HepG2 (cell line): ENCODE measurements around the gene ATG4D. TPM values are rescaled to one million over a fixed set of nuclear protein-coding genes. Genes with fewer than 3 reads are reported as not detected.

Source experiments
- AGO1 ChIP-seq: fragments of 200-400 bp; formaldehyde crosslinking; IDR thresholded peaks from 2 replicates; pipeline ENCODE4 v1.6.1; 2017; ENCODE audit warnings: mild to moderate bottlenecking, low read depth, low read length, moderate library complexity; ENCODE audit not compliant: poor library complexity, severe bottlenecking
- CEBPZ ChIP-seq: IDR thresholded peaks from 2 replicates; pipeline ENCODE4 v1.6.1; 2012; ENCODE audit warnings: low read length, improper control_type of control experiment
- DR1 ChIP-seq: sonication (generic); formaldehyde crosslinking; IDR thresholded peaks from 2 replicates; pipeline ENCODE4 v1.8.0; 2021; ENCODE audit warnings: mild to moderate bottlenecking, missing genetic modification reagents, inconsistent platforms
- HOXA7 ChIP-seq: sonication (generic); formaldehyde crosslinking; IDR thresholded peaks from 2 replicates; pipeline ENCODE4 v1.8.1; 2022; ENCODE audit warnings: mild to moderate bottlenecking, missing genetic modification reagents, moderate library complexity
- KDM2A ChIP-seq: sonication (generic); formaldehyde crosslinking; IDR thresholded peaks from 2 replicates; pipeline ENCODE4 v1.4.0; 2020; ENCODE audit warnings: low read depth, missing genetic modification reagents, borderline replicate concordance
- KDM4B ChIP-seq: sonication (generic); formaldehyde crosslinking; IDR thresholded peaks from 2 replicates; pipeline ENCODE4 v1.4.0; 2020; ENCODE audit warnings: missing genetic modification reagents
- NR2F1 ChIP-seq, 2 experiments: fragments of 450-650 bp in 1 of 2; formaldehyde crosslinking in 1 of 2; IDR thresholded peaks; 2 replicates each; pipeline versions ENCODE4 v1.5.0 to v1.6.1; 2016 to 2020; ENCODE audit warnings: mild to moderate bottlenecking in 1 of 2, missing compliant biosample characterization in 1 of 2, missing genetic modification reagents in 1 of 2, moderate library complexity in 1 of 2
- PCBP2 ChIP-seq: fragments of 200-400 bp; formaldehyde crosslinking; optimal IDR thresholded peaks from 2 replicates; pipeline ENCODE3; 2018; ENCODE audit warnings: low read length, low read depth; ENCODE audit not compliant: poor library complexity, severe bottlenecking
- POLR2AphosphoS2 ChIP-seq: IDR thresholded peaks from 2 replicates; pipeline ENCODE4 v1.6.1; 2011; ENCODE audit warnings: low read depth, low read length, improper control_type of control experiment
- SALL1 ChIP-seq: sonication (generic); formaldehyde crosslinking; IDR thresholded peaks from 2 replicates; pipeline ENCODE4 v1.8.0; 2022; ENCODE audit warnings: mild to moderate bottlenecking, missing genetic modification reagents
- SSRP1 ChIP-seq: IDR thresholded peaks from 2 replicates; pipeline ENCODE4 v1.6.1; 2016; ENCODE audit warnings: control low read depth
- THAP8 ChIP-seq: sonication (generic); formaldehyde crosslinking; IDR thresholded peaks from 2 replicates; pipeline ENCODE4 v1.5.1; 2020; ENCODE audit warnings: missing genetic modification reagents, mild to moderate bottlenecking, borderline replicate concordance
- TSC22D2 ChIP-seq: sonication (generic); formaldehyde crosslinking; IDR thresholded peaks from 2 replicates; pipeline ENCODE4 v1.5.1; 2020; ENCODE audit warnings: missing genetic modification reagents, mild to moderate bottlenecking, borderline replicate concordance
- ZBTB20 ChIP-seq: sonication (generic); formaldehyde crosslinking; IDR thresholded peaks from 2 replicates; pipeline ENCODE4 v1.8.1; 2023; ENCODE audit warnings: missing genetic modification reagents, low read depth, mild to moderate bottlenecking, borderline replicate concordance
- ZNF124 ChIP-seq: sonication (generic); formaldehyde crosslinking; IDR thresholded peaks from 2 replicates; pipeline ENCODE4 v1.4.0; 2020; ENCODE audit warnings: missing genetic modification reagents
- ZNF382 ChIP-seq: sonication (generic); formaldehyde crosslinking; IDR thresholded peaks from 2 replicates; pipeline ENCODE4 v1.5.0; 2020; ENCODE audit warnings: missing genetic modification reagents, mild to moderate bottlenecking, borderline replicate concordance
- ZNF44 ChIP-seq: sonication (generic); formaldehyde crosslinking; IDR thresholded peaks from 2 replicates; pipeline ENCODE4 v1.5.1; 2020; ENCODE audit warnings: mild to moderate bottlenecking, missing genetic modification reagents
- ZNF569 ChIP-seq: sonication (generic); formaldehyde crosslinking; IDR thresholded peaks from 2 replicates; pipeline ENCODE4 v1.5.0; 2020; ENCODE audit warnings: mild to moderate bottlenecking, missing genetic modification reagents, moderate library complexity, borderline replicate concordance
- ZNF747 ChIP-seq: sonication (generic); formaldehyde crosslinking; IDR thresholded peaks from 2 replicates; pipeline ENCODE4 v1.8.1; 2023; ENCODE audit warnings: missing genetic modification reagents, mild to moderate bottlenecking, borderline replicate concordance
- ZNF816 ChIP-seq: sonication (generic); formaldehyde crosslinking; IDR thresholded peaks from 2 replicates; pipeline ENCODE4 v1.8.0; 2022; ENCODE audit warnings: missing genetic modification reagents, mild to moderate bottlenecking, borderline replicate concordance
- ZSCAN25 ChIP-seq: sonication (generic); formaldehyde crosslinking; IDR thresholded peaks from 2 replicates; pipeline ENCODE4 v1.8.0; 2022; ENCODE audit warnings: mild to moderate bottlenecking, missing genetic modification reagents
- polyA plus RNA-seq, 8 experiments: library from polyadenylated mRNA; depleted of rRNA in 3 of 8; stranded (reverse) in 7 of 8; unstranded in 1 of 8; fragments of >200 nt; fragmentation: Illumina TruSeq in 4 of 8; extraction: Trizol in 4 of 8; gene quantifications; 2 replicates each; pipeline versions ENCODE4 v1.2.1 to v1.2.3, GENCODE V29; 2011 to 2016; ENCODE audit warnings: low read depth in 4 of 8, missing spikeins in 1 of 8, mixed read lengths in 1 of 8; ENCODE audit not compliant: insufficient read depth in 1 of 8
- total RNA-seq, 5 experiments: library from RNA; depleted of rRNA; stranded (reverse); fragments of >200 nt; fragmentation: Illumina TruSeq; extraction: Trizol; gene quantifications; 2 replicates each; pipeline ENCODE4 v1.2.3, GENCODE V29; 2016; ENCODE audit warnings: low read depth in 1 of 5
- TF ChIP-seq, protein P1 (sequence below): sonication (generic); formaldehyde crosslinking; IDR thresholded peaks from 2 replicates; pipeline ENCODE4 v1.5.0; 2020; ENCODE audit warnings: mild to moderate bottlenecking, missing genetic modification reagents, moderate library complexity
- TF ChIP-seq, protein P2 (sequence below): sonication (generic); formaldehyde crosslinking; IDR thresholded peaks from 2 replicates; pipeline ENCODE4 v1.8.0; 2022; ENCODE audit warnings: mild to moderate bottlenecking, missing genetic modification reagents; ENCODE audit not compliant: insufficient replicate concordance

Gene ATG4D
- total and polyA plus RNA-seq, 2 of the 13 experiments (the other 11 are each of a cell fraction or from before 2014, with no cell fraction given) = 17.8 to 19.0 TPM

DNA sequence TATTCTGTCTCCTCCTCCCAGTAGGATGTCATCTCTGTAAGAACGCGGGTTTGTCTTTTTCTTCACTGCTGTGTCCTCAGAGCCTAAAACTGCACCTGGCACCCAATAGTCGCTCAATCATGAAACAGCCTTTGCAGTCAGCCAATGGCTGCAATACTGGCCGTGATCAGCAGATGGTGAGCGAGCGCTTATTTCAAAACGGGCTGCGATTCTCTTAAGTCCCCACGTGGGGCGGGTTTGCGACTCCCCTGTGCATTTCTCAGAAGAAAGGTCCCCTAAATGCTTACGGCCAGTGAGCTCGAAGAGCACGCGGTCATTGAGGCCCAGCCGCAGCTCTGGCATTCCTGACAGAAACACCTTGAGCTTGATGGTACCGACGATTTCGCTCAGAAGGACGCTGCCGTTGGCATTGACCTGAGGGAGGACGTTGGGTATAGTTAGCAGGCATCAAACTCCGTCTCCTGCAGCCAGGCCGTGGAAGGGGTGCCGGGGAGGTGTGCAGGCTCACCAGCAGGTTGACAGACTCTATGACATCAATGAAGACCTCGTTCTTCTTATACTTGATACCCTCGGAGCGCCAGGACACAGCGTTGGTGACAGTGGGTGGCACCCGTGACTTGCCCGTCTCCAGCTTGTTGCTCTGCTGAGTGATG lies 37.4 kb downstream of the ATG4D start (continued):
- TF ChIP-seq NR2F1 (CRISPR knock-in tag; IDR thresholded peaks at IDR 0.05) (no peak), CEBPZ (no peak), TSC22D2 (CRISPR knock-in tag) (no peak), ZNF569 (CRISPR knock-in tag) (no peak), HOXA7 (CRISPR knock-in tag) (no peak), ZBTB20 (no peak), ZNF747 (CRISPR knock-in tag) (no peak), KDM2A (peak; percentile 63), ZNF382 (CRISPR knock-in tag) (no peak), ZNF124 (CRISPR knock-in tag) (no peak), ZNF816 (CRISPR knock-in tag) (no peak), POLR2AphosphoS2 (no peak), DR1 (no peak), KDM4B (CRISPR knock-in tag) (no peak), ZSCAN25 (no peak), AGO1 (no peak), SALL1 (peak; percentile 64), THAP8 (CRISPR knock-in tag) (no peak), ZNF44 (0 out of 2 replicates have a peak, but pooled peaks have one; percentile 40), SSRP1 (CRISPR knock-in tag) (no peak), PCBP2 (no peak)
- TF ChIP-seq, protein P1, sequence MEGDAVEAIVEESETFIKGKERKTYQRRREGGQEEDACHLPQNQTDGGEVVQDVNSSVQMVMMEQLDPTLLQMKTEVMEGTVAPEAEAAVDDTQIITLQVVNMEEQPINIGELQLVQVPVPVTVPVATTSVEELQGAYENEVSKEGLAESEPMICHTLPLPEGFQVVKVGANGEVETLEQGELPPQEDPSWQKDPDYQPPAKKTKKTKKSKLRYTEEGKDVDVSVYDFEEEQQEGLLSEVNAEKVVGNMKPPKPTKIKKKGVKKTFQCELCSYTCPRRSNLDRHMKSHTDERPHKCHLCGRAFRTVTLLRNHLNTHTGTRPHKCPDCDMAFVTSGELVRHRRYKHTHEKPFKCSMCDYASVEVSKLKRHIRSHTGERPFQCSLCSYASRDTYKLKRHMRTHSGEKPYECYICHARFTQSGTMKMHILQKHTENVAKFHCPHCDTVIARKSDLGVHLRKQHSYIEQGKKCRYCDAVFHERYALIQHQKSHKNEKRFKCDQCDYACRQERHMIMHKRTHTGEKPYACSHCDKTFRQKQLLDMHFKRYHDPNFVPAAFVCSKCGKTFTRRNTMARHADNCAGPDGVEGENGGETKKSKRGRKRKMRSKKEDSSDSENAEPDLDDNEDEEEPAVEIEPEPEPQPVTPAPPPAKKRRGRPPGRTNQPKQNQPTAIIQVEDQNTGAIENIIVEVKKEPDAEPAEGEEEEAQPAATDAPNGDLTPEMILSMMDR (CRISPR knock-in tag) = peak; percentile 97
- TF ChIP-seq, protein P2, sequence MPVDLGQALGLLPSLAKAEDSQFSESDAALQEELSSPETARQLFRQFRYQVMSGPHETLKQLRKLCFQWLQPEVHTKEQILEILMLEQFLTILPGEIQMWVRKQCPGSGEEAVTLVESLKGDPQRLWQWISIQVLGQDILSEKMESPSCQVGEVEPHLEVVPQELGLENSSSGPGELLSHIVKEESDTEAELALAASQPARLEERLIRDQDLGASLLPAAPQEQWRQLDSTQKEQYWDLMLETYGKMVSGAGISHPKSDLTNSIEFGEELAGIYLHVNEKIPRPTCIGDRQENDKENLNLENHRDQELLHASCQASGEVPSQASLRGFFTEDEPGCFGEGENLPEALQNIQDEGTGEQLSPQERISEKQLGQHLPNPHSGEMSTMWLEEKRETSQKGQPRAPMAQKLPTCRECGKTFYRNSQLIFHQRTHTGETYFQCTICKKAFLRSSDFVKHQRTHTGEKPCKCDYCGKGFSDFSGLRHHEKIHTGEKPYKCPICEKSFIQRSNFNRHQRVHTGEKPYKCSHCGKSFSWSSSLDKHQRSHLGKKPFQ (CRISPR knock-in tag) = no peak
